Left forelimb (tissue), 1 donor: ENCODE measurements around the gene CNEP1R1.

Experiments used
- DNase-seq: peaks from one replicate; pipeline ENCODE4 v3.0.0-alpha.2; 2018; ENCODE audit warnings: low spot score

The CNEP1R1 gene

DNA sequence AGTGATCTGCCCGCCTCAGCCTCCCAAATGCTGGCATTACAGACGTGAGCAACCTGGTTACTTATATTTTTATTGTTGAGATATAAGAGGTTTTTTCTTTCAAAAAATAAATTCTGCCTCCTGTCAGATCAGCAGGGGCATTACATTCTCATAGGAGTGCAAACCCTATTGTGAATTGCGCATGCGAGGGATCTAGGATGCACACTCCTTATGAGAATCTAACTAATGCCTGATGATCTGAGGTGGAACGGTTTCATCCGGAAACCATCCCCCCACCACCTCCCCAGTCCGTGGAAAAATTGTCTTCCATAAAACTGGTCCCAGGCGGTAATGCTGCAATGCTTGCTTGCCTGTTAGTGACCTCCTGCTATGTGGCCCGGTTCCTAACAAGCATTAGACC lies 7.5 kb upstream of the CNEP1R1 start:
- no peak for DNase-seq

DNA sequence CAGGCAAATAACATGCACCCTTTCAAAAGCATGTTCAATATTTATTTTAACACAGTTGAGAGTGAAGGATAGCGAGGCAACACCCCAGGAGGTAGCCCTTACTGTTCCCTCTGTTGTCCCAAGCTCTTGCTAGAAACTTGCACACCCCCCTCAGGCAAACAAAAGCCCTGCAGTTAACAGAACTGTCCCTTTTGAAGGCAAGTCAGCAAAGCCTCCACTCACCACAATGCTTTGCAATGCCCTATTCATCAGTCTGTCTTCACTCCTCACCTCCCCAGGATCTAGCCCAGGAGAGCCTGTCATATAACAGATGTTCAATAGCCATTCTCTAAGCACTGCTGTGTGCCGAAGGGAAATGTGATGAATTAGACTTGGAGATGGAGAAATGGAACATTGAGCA lies 3.5 kb upstream of the CNEP1R1 start:
- no peak for DNase-seq

GRCh38 chr16:50023641-50024040 lies 1.4 kb upstream of the CNEP1R1 start:
- no peak for DNase-seq

DNA sequence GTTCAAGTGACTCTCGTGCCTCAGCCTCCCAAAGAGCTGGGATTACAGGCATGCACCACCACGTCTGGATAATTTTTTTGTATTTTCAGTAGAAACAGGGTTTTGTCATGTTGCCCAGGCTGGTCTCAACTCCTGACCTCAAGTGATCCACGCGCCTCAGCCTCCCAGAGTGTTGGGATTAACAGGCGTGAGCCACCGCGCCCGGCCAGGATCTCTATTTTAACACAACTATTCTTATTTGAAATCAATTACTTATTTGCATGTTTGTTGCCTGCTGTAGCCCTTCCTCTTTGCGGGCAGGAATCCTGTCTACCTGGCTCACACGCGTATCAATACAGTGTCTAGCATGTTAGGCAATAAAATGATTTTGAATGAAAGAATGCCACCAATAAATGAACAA lies 818 bp upstream of the CNEP1R1 start:
- no peak for DNase-seq

DNA sequence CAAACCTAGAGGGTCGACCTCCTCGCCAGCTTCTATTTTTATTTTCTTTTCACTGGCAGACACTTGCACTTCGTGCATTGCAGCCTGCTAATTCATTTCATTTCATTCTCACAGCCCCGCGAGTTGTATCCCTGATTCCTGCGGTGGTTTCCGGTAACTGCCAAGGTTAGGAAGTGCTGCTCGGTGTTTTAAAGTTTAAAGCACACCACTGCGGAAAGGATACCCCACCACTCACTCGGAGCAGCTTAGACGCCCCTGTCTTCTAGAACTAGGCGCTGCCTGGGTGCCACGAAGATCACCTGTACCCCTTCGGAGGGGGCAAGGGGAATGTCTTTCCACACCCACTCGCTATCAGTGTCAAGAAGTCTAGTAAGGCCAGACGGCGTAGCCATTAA lies 509 bp downstream of the CNEP1R1 start:
- DNase-seq, result no peak

DNA sequence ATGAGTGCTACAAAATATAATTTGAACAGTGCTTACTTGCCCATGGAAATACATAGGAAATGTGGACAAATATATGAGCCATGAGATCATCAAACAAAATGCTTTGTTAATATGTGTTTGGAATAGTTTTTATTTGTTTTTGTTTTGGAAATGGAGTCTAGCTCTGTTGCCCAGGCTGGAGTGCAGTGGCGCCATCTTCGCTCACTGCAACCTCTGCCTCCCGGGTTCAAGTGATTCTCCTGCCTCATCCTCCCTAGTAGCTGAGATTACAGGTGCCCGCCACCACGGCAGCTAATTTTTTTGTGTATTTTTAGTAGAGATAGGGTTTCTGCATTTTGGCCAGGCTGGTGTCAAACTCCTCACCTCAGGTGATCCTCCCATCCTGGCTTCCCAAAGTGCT lies 2.8 kb downstream of the CNEP1R1 start:
- no peak for DNase-seq

DNA sequence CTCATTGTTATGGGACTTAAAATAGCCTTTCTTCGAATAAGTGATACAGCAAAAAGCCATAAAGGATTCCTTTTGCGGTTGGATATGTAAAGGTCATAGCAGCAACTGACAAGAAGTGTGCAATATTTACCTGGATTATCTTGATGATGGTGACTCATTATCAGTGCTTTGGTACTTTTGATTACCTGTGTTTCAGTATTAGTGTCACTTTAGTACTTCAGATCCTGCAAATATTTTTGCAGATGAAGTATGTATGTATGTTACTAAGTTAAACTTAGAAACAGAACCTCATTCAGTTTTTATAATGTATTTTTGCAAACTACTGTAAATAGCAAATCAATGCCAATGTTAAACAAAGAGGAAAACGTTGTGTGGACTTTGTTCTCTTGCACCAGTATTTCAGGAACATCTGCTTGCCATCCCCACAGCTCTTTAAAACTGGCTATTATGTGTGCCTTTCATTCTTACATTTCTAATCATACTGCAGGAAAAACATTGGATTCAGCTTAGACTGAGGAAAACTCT lies 10.5 kb downstream of the CNEP1R1 start:
- no peak for DNase-seq

DNA sequence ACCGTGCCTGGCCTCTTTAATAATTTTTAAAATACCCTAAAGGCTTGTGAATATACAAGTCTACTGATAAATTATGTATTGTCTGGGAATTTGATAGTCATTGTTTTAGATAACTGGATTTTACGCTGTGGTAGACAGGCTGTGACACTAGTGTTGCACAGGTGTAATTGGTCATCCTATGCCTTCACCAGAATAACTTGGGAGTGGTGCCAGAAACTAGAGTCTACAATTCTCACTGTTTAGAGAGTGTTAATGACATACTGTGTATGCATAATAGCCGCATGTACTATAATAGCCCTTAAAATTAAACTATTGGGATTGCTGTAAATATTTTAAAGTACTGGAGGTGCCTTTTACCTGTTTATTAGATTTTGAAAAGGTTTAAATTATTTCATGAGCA lies 11.4 kb downstream of the CNEP1R1 start:
- DNase-seq, result no peak

DNA sequence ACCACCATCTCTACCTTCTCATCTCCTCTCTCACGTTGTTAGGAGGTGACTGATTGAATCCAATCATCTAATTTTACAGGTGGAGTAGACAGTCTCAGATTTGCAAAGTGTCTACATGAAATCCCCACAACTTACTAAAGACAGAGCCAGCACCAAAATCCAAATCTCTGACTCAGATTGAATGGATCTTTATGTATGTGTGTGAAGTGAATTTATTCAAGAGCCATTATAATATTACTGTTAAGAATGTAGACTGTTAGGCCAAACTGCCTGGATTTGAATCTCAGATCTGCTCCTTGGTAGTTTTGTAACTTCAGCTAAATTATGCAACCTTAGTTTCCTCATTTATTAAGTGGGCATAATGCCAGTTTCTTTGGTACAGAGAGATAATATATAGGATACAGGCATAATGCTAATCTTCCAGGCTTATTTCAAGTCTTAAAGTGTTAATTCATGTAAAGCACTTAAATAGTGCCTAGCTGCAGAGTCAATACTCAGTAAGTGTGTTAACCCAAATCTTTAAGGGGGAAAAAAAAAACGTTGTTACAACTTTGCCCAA lies 12.7 kb downstream of the CNEP1R1 start:
- no peak for DNase-seq

- no peak for DNase-seq
Observed at GRCh38 chr16:50038286-50038685, 13.3 kb downstream of the CNEP1R1 start.

DNA sequence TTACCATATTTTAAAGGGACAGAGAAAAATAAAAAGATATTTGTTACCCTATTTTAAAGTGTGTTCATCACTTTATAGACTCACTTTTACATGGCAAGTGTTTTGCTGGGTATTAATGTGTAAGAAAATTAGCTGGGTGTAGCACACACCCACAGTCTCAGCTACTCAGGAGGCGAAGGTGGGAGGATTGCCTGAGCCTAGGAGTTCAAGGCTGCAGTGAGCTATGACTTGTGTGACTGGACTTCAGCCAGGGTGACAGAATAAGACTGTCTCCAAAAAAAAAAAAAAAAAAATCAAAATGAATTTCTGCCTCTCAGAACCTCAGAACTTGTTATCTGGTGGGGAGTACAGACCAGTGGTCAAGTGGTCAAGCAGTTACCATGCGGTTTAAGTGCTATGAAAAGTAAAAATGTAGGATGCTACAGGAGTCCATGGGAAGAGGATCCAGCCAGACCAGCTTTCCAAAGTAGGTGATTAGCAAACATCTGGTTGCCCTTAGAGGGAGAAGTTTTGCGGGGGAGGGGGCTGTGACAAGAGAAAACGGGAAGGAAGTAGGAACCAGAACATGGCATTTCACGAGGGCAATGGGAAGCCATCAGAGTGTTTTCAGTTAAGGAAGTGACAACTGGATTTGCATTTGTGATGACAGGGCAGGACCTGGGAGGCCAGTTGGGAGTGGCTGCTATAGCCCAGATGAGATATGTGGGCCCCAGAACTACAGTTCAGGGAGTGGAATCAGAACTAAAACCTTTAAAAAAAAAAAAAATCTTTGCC lies 13.9 kb downstream of the CNEP1R1 start:
- DNase-seq, result no peak

GRCh38 chr16:50040018-50040417 lies 15.0 kb downstream of the CNEP1R1 start:
- DNase-seq, result no peak

DNA sequence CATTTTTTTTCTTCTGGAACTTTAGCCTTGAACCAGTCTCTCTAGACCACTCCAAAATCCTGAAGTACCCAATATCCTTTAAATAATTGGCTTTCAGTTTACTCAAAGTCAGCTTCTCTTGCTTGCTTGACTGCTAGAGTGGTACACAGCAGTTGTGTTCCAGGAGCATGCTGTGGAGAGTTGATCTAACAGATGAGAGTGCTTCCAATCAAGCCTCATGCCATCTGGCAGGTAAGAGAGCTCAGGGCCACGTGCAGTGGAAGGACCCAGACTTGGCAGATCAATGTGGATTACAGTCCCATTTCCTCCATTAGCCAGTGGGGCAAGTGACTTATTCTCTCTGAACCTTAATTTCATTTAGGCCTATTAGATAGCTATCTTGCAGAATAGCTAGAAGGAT lies 15.7 kb downstream of the CNEP1R1 start:
- no peak for DNase-seq

DNA sequence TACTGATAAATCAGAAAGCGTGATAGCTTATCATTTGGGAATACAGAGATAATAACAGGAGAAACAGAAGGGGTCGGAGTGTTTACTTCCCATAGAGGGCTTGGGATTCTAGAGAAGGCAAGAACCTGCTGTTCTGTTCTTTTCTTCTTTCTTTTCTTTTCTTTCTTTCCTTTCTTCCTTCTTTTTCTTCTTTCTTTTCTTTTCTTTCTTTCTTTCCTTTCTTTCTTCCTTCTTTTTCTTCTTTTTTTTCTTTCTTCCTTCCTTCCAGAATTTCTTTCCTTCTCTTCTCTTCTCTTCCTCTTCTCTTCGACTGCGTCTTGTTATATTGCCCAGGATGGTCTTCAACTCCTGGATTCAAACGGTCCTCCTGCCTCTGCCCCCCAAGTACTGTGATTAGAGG lies 18.3 kb downstream of the CNEP1R1 start:
- no peak for DNase-seq

- no peak for DNase-seq
Observed at GRCh38 chr16:50045412-50045811, 20.4 kb downstream of the CNEP1R1 start.

- no peak for DNase-seq
Observed at GRCh38 chr16:50046853-50047252, 21.8 kb downstream of the CNEP1R1 start.

GRCh38 chr16:50047864-50048263 lies 22.8 kb downstream of the CNEP1R1 start:
- no peak for DNase-seq

DNA sequence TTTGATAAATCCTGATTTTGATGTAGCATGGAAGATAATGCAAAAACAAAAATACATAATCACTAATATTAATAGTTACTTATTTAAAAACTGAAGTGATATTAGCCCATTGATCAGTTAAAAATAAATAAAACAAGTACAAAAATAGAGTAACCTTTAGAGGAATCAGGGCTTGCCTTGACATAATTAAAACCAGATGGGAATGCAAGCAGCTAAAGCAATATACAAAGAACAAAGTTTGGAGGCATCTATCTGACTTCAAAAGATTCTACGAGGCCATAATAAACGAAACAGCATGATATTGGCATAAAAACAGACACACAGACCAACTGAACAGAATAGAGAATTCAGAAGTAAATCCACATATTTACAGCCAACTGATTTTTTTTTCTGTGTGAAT lies 25.8 kb downstream of the CNEP1R1 start:
- DNase-seq, result no peak

GRCh38 chr16:50056226-50056625 lies 31.2 kb downstream of the CNEP1R1 start:
- no peak for DNase-seq

- no peak for DNase-seq
Observed at GRCh38 chr16:50058091-50058771, 33.2 kb downstream of the CNEP1R1 start.

DNA sequence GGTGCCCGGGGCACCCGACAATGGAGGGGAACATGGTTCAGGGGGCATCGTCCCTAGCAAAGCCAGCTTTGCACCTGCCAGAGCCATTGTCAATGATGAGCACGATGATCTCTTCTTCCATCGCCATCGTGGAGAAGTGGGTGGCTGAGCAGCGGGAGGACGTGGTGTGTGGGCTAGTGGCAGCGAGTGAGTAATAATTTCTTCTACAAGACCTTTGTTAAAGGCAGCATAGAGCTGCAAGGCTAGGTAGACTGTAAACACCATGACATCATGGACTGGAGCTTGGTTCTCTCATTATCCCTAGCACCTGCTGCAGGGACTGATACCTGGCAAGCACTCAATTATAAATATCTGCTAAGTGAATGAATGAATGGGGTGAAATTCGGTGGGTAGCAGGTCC lies 34.1 kb downstream of the CNEP1R1 start:
- DNase-seq, result no peak

DNA sequence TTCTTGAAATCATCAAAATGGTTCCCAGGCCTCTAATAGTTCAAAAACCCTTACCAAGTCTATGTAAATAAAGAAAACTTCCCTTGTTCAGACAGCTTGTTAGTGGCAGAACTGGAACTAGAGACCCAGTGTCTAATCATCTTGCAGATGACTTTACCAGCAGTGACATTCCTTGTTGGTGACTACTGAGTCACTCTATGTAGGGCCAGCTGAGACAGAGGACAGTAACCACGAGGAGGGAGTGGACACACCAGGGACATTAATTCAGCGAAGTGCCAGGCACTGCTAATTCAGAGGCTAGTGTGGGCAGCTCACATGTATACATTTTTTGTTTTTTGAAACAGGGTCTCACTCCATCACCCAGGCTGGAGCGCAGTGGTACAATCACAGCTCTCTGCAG lies 34.6 kb downstream of the CNEP1R1 start:
- no peak for DNase-seq

DNA sequence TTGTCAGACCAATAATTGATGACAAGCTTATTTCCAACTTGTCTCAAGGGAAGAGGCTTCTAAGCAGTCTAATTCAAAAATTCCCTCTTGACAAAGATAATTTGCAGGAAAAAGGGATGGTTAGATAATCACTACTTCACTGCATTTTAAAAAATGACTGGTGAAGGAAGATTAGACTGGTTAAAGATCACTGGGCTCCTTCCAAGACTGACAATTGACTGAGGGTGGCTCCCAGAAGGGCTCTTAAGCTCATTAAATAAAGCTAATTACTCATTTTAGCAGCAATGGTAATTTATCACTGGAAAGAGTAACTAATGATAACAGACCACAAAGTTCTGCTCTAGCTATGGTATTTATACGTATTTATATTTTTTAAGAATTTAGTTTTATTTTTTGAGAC lies 36.3 kb downstream of the CNEP1R1 start:
- no peak for DNase-seq
